Activated CD8-positive, alpha-beta memory T cell treated with anti-CD3 and anti-CD28 coated beads for 48 hours (primary cell): ENCODE data around the gene PCNA.

Source experiments
- DNase-seq, 3 experiments: peaks; one replicate each; pipeline ENCODE4 v3.0.0-alpha.2; 2020; ENCODE audit warnings: low read depth in 2 of 3, low spot score in 2 of 3

The PCNA gene

DNA sequence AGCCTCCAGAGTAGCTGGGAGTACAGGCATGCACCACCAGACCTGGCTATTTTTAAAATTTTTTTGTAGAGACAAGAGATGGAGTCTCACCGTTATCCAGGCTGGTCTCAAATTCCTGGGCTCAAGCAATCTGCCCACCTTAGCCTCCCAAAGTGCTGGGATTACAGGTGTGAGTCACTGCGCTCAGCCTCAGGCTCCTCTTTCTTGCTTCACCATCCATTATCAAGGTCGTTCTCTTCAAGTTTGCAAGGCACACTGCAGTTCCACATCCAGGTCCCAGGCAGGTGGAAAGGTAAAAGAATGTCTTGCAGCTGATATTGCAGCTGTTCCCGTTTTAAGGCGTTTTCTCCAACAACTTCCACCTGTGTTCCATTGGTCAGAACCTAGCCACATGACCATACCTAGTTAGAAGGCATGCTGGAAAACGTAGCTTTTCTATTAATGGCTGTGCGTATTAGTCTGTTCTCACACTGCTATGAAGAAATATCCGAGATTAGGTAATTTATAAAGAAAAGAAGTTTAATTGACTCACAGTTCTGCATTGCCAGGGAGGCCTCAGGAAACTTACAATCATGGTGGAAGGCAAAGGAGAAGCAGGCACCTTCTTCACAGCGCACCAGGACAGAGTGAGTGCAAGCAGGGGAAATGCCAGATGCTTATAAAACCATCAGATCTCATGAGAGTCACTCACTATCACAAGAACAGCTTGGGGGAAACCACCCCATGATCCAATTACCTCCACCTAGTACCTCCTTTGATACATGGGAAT is 51.7 kb downstream of the PCNA start:
- DNase-seq, result no peak

DNA sequence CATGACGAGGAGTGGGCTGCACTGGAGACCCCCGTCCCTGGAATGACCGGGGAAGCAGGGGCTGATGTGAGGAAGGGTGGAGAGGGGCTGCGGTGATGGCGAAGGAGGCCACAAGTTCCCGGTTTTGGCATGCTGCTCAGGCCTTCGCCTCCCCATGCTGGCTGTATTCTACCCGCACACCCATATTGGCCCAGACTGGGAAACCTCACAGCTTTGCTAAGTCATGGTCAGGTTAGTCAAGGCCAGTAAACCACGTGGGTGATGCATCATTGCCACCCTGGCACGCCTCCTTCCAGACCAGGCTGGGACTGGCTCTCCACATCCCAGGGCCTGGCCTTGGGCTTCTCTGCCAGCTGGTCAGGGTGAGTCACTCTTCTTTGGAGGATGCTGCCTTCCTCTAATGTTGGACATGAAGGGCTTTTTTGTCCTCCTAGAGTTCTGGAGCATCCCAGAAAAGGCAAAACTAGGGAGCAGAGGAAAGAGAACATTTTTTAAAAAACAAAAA is 53.8 kb downstream of the PCNA start:
- no peak for DNase-seq

DNA sequence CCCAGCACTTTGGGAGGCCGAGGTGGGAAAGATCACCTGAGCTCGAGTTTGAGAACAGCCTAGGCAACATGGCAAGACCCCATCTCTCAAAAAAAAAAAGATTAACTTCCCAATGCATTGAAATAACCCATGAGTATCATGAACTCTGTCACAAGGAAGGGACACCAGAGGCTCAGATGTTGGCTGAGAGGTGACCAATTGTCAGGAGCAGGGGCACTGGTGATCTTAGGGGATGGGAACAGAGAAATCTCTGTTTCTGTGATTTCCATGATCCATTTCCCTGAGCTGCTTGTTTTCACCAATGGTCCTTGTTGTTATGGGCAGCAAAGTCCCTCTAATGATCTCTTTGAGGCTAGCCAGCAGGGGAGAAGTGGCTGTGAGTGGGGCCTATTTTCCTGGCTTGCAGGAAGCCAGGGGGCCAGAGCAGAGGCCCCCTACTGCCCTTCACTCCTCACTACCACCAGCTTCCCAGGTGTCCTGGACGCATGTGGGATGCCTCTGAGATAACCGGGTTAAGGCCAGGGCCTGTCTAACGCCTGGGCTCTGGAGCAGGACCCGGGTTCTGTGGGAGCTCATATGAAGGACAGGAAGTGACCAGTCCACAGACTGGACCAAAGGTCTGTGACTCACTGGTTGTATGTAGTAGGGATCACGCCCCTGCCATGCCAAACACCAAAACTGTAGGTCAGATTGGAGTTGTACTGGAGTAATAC is 54.4 kb downstream of the PCNA start:
- DNase-seq, result no peak
